HG02840 (cell line): Measurements from ENCODE around the gene ACRV1.
"Not testable (repeated sequence)": the region's sequence is repeated elsewhere in the genome, so short reads cannot be mapped to it uniquely, and the experiment has no call there.

Source experiments
- ATAC-seq: cut with Tn5 transposase; IDR thresholded peaks from one replicate; pipeline ENCODE4 v1.9.1; 2021; ENCODE audit warnings: mild to moderate bottlenecking, moderate library complexity, moderate number of reproducible peaks; ENCODE audit not compliant: unreplicated experiment, low FRiP score

The ACRV1 gene, protein sequence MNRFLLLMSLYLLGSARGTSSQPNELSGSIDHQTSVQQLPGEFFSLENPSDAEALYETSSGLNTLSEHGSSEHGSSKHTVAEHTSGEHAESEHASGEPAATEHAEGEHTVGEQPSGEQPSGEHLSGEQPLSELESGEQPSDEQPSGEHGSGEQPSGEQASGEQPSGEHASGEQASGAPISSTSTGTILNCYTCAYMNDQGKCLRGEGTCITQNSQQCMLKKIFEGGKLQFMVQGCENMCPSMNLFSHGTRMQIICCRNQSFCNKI

DNA sequence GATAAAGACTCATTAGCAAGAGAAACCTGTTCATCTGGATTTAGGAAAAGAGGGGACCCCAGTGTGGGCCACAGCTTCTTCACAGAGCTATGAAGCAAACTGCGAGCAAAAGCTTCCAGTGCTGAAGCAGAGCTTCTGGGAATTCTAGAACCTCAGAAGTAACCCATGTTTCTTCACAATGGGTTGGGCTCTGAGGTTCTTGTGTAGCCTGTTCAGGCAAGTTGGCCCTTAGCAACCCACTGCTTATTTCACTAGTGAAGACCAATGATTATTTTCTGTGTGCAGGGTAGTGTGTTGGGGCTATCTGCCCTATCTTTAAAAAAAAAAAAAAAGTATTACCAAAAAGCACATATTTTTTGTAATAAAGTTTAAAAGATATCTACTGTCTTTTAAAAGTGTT, at the start of gene ACRV1:
TSS of gene ACRV1 (minus strand) at position 101 of the 400 bp plus-strand sequence. CDS start at position 34, 67 bp downstream.
- ATAC-seq: no peak

DNA sequence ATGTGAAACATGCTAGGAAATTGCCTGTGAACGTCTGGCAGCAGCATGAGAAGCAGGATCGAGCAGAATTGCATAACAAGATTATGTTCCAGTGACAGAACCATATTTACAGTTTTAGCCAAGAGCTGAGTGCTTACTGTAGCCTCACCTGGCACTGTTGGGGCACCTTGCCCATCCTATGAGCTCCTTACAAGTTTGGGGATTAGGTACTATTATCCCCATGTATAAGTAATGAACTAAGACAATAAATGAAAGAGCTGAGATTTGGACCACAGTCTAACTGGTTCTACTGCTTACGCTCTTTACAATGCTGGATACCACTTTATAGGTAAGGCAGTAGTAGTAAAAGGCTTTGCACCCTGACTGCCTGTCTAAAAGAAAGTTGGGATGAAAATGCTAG, 48.3 kb upstream of the ACRV1 start:
- no peak for ATAC-seq

DNA sequence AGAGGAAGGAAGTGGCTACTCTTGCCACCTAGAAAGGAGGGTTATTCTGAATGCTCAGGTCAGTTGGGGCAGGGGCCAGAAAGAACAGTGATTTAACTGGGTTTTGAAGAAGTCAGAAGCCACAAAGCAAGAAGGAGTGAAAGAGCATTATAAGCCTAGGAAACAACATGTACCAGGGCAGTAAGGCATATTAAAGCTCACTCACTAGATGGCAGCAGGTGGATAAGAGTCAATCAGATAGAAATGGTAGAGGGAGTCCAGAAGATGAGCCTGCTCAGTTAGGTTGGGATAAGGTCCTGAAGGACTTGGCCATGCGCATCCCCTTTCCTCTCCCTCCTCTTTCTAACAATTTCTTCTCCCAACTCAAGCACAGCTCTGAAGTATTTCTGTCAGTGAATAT, 43.5 kb upstream of the ACRV1 start:
- no peak for ATAC-seq

DNA sequence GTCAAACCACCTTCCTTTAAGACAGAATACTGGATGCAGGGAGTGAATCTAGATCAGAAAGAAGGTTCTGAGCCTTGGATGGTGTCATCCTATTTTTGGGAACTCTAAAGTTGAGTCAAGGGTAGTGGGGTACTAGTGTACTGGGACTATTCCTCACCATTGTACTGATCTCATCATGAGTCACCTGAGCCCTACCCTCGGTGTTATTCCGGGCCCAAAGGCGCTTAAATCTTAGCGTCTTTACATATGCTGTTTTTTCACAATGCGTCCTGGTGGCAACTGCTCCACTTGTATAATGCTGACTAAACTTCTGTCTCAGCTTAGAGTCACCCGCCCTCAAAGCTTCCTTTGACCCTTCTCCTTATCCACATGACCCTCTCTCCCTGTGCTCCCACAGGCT, 40.1 kb upstream of the ACRV1 start:
- ATAC-seq: no peak

DNA sequence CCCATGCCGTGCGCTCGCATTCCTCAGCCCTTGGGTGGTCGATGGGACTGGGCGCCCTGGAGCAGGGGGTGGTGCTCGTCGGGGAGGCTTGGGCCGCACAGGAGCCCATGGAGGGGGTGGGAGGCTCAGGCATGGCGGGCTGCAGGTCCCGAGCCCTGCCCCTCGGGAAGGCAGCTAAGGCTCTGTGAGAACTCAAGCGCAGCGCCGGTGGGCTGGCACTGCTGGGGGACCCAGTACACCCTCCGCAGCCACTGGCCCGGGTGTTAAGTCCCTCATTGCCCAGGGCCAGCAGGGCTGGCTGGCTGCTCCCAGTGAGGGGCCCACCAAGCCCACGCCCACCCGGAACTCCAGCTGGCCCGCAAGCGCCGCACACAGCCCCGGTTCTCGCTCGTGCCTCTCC, 24.0 kb upstream of the ACRV1 start:
- not testable (repeated sequence) for ATAC-seq

DNA sequence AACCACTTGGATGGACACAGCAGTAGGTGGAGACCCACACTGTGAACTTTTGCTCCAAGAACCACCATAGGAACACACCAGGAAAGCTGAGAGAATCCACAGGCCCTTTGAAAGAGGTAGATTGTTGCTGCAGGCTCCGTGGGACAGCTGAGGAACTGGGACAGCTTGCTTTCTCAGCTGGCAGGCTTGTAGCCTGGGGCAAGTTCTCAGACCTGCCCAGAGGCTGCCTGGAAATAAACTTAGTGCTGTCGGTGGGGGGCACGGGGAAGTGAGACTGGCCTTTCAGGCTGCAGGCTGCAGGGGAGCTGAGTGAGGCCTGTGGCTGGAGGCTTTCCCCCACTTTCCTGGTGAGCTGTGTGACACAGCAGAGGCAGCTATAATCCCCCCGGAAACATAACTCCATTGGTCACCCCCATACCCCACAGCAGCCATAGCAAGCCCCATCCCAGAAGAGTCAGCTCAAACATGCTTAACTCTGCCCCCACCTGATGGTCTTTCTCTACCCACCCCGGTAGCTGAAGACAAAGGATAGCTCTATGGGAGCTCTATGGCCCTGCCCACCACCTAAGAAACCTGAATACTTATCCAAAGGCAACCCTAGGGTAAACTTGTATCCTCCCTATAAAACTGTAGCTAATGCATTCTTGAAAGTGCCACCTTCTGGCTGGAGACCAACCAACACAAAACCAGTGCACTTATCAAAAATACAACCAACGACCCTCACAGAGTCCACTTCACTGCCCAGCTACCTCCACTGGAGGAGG, 21.4 kb upstream of the ACRV1 start:
- no peak for ATAC-seq

DNA sequence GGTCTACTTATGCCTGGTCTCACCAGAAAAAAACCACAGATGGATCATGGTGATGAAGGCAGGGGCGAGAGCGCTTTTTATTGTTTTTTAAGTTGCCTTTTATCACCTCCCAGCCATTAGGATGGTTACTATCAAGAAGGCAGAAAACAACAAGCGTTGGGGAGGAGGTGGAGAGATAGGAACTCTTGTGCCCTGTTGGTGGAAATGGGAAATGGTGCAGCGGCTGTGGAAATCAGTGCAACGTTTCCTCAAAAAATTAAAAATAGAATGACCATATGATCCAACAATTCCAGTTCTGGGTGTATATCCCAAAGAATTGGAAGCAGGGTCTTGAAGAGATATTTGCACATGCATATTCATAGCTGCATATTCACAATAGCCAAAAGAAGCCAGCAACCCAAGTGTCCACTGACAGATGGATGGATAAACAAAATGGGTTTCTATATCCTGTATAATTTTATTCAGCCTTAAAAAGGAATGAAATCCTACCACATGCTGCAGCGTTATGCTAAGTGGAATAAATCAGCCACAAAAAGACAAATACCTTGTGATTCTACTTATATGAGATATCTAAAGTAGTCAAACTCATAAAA, 20.5 kb upstream of the ACRV1 start:
- ATAC-seq: no peak

DNA sequence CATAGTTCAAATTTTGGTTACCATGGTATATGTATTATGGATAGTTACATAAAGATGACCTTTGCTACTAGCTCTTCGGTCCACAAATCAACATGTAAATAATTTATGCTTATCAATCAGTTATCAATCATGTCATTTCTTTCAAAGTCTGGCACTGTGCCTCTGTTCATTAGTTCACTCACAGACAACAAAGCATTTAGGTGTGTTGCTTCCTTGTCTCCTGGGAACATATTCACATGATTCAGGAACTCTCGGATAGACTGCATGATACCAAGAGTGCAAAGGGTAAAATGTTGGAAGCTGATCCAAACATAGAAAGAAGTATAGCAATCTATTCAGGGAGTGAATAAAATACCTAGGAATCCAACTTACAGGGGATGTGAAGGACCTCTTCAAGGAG, 14.3 kb upstream of the ACRV1 start:
- no peak for ATAC-seq

DNA sequence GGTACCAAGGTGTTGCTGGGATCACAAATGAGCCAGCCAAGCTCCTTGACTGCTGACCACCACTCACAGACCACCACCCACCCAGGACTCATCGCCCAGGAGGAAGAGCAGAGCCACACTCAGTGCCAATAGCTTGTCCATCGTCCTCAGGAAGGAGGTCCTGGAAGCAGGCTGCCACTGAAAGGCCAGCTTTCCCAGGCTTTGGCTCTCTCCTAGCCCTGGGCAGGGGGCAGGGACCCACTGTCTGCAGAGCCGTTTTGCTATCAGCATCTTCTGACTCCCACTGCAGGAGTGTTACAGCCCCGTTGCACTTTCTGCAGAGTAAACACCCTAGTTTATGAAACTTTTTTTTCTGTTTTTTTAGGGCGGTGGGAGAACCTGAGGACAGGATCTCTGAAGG, 12.2 kb upstream of the ACRV1 start:
- no peak for ATAC-seq

DNA sequence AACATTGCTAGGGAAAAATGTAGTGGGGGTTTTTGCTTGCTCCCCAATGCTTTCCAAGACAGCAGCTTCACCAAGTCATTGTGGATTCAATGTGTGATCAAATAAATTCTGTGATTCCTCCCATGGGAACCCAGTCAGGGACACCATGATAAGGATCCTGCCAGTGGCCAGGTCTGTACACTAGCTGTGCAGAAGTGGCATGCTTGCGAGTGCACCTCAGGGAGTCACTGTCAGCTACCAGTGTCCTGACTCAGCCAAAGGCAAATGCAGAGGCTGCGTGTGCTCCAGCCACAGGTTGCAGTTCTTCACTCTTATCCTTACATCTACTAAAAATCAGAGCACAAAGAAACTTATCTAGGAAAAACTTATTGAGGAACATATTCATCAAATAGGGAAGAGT, 9.4 kb upstream of the ACRV1 start:
- ATAC-seq: no peak

DNA sequence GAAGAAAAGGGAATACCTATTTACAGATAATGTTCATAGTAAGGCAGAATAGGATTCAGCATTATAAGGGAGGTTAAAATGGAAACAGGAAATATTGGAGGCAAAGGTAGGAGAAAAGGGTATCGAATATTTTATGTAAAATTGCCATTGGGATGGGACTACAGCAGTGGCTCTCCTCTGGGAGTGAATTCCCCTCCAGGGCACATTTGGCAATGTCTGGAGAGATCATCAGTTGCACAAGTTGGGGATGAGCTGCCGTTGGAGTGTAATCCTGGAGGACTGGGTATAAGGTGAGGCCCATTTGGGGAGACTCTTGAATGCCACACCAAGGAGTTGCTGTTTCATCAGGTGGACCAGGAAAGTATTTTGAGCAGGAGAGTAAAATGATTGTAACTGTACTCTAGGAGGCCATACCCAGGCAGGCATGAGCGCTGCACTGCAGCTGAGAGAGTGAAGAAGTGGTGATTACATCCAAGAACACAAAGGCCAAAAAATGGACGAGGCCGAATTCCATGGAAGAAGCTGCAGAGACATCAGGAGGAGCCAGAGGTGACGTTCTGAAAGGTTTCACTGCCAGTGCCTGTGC, 8.7 kb upstream of the ACRV1 start:
- ATAC-seq: no peak

DNA sequence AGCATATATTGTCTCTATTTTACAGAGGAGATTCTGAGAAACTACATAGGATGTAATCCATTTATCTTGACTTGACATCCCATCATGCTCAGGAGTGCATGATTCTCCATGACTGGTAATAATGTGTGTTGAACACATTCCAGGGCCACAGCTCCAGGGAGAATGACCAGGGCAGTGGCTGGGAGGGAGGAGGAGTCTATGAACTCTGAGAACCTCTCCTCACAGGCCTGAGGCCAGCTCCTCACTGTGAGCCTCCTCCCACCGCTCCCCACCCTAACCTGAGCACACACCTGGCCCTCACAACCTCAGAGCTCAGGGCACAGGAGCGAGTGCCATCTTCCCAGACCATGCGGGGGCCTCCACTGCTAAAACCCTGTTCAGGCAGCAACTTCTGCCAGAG, 8.0 kb upstream of the ACRV1 start:
- ATAC-seq: no peak

DNA sequence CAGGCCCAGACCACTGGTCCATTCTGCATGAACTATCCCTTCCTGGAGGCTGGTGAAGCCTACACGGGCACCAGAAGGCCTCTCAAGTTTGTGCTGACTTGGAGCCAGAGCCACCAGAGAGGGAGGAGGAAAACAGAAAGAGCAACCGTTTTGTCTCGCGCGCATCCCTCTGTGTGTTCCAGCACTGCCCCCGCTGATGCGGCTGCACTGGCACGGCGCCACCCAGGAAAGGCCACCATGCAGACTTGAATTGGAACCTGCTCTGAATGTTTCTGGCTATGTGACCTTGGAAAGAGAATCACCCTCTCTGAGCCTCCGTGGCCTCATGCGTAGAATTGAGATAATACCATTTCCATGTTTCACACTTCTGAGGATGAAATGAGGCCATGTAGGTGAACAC, 7.4 kb upstream of the ACRV1 start:
- no peak for ATAC-seq

DNA sequence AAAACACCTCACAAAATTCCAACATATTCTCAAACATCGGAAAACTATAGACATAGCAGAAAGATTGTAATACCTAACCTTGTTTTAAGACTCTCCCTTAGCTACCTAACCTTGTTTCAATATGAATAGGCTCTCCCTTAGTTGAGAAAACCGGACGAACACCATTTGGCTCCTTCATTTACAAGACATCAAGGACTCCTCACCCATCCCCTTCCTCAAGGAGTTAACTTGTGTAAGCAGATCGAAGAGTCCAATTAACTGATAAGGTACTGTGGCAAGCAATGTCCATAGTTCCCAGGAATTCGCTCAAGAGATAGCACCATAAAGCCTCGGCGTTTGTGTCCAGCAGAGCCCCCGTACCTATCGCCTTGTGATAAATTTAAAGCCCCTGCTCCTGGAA, 4.6 kb upstream of the ACRV1 start:
- ATAC-seq: no peak

DNA sequence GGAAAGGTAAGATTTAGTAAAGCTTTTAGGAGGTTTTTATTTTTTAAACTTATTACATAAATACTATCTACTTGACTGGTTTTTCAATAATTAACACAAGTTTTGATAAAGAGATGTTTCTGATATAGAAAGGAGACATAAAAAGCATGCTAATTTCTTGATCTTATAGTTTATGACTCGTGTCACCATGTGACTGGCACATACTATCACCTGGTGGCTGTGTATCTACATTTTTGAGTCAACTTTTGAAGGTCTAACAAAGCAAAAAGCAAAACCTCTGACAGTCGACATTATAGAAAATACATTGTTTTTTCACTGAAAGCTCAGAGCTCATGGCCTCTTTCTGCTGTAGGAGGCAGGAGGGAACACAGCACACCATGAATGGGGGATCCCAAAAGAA, 810 bp downstream of the ACRV1 start:
- ATAC-seq: no peak

DNA sequence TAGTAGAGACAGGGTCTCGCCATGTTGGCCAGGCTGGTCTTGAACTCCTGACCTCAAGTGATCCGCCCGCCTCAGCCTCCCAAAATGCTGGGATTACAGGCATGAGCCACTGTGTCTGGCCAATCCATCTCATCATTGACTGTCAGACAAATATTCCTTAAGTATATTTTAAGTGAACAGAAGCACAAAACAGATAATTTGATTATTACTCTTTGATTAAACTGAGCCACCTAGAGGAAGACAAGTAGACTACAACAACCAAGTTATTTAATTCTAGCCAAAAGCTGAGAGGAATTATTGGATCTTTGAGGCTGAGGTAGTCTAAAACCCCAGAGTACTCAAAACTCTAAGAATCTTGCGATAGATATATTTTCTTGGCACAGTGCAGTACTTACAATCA, 1.2 kb downstream of the ACRV1 start:
- no peak for ATAC-seq

DNA sequence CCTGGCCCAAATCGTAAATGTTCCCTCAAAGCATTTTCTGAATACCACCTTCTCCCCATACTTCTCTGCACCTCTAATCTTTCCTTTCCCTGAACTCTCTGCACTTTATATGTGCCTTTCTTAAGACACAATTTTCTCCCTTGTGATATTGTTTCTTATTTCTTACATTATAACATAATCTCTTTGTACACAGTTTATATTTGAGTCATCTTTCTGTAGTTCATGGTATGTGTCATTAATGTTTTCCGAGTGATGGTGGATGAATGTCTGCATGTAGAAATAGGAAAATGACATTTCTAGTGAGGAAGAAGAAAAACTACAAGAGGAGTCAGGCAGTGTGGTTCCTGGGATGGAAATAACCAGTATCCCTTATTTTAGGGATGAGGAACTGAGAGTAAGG, 5.5 kb downstream of the ACRV1 start:
- ATAC-seq: no peak

DNA sequence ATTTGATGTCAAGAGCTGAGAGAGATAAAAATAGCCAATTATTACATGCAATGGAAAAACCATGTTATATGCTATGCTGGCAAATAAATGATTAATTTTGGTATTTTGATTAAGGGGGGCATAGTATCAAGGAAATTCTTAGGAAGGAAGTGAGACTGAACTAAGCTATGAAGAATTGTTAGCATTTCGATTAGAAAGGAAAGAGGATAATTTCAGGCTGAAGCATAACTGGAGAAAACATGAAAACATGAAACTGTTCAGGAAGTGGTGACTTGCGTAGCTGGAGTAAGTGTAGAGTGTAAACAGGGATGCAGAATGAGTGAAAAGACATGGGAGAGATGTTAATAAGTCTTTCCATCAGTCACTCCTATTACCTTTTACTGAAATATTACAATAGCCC, 6.4 kb downstream of the ACRV1 start:
- ATAC-seq: no peak

DNA sequence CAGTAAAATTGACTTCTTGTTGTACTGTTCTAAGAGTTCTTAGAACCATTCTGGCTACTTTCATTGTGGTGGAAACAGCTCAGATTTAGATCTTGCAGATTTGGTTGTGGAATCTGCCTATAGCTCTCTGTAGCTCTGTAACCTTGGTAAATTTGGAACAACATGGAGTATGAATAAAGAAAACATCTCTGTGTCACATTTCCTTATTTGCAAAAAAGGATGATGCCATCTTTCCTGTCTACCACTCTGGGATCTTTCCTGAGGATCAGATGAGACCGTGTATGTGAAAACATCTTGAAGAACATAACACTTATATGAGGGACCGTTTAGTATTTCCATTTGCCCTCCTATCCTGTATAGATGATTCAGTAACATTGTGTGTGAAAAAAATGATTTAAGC, 9.1 kb downstream of the ACRV1 start:
- ATAC-seq: no peak

DNA sequence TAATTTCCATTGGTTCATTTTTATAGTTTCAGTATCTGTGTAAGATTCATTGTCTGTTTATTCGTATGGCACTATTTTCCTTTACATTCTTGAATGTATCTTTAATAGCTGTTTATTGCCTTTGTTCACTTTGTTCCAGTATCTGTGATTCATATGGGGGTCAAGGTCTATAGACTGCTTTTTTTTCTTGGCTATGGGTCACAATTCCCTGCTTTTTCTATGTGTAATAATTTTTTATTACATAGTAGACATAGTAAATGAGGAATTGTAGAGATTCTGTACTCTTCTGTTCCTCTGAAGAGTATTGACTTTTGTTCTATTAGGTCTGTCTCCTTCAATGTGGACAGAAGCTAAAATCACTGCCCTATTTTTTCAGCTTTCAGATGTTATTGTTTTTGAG, 10.5 kb downstream of the ACRV1 start:
- no peak for ATAC-seq

DNA sequence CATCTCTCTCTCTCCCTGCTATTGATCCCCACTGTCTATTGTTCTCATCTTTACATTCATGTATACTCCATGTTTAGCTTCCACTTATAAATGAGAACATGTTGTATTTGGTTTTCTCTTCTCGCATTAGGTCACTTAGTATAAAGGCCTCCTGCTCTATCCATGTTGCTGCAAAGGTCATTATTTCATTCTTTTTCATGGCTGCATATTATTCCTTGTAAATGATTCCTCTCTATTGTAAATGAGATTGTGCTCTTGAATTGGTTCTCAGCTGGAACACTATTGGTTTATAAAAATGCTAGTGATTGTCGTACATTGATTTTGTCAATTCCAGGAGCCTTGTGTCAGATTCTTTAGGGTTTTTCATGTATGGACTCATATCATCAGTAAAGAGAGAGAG, 13.5 kb downstream of the ACRV1 start:
- ATAC-seq: no peak

DNA sequence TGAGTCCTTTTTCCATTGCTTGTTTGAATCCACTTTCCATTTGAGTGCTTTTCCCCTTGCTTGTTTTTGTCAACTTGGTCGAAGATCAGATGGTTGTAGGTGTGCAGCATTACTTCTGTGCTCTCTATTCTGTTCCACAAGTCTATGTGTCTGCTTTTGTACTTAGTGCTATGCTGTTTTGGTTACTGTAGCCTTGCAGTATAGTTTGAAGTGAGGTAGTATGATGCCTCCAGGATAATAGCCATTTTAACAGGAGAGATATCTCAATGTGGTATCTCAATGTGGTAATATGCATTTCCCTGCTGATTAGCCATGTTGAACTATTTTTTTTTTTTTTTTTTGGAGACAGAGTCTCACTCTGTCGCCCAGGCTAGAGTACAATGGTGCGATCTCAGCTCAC, 16.7 kb downstream of the ACRV1 start:
- ATAC-seq: no peak
